Sigmoid colon (tissue), 7 donors: Measurements from ENCODE around the gene SLC35F4. TPM values are rescaled to one million over a fixed set of nuclear protein-coding genes. Genes with fewer than 3 reads are reported as not detected.
A peak's percentile ranks its signal among the peaks of the same experiment; 100 is the strongest.
"Not testable (repeated sequence)": the region's sequence is repeated elsewhere in the genome, so short reads cannot be mapped to it uniquely, and the experiment has no call there.

Source experiments
- DNase-seq: peaks from one replicate; pipeline ENCODE4 v3.0.0-alpha.2; 2019
- H3K27ac ChIP-seq, 4 donors: fragments of 200-600 bp; sonication (generic); one replicate each; pipeline ENCODE4 v1.5.1; 2016 to 2019; ENCODE audit warnings: mild to moderate bottlenecking in 1 of 4
- H3K27me3 ChIP-seq, 3 donors: fragments of 200-600 bp; sonication (generic); one replicate each; pipeline ENCODE4 v1.5.1; 2019; ENCODE audit warnings: mild to moderate bottlenecking in 1 of 3
- H3K36me3 ChIP-seq, 4 donors: fragments of 200-600 bp; sonication (generic); one replicate each; pipeline ENCODE4 v1.5.1; 2016 to 2019
- H3K4me1 ChIP-seq, 4 donors: fragments of 200-600 bp; sonication (generic); one replicate each; pipeline ENCODE4 v1.5.1; 2017 to 2019
- H3K4me3 ChIP-seq, 4 donors: fragments of 200-600 bp; sonication (generic); one replicate each; pipeline ENCODE4 v1.5.1; 2017 to 2019; ENCODE audit warnings: mild to moderate bottlenecking in 2 of 4, moderate library complexity in 1 of 4
- H3K9me3 ChIP-seq, 4 donors: fragments of 200-600 bp in 3 of 4; sonication (generic) in 3 of 4; one replicate each; pipeline versions ENCODE4 v1.5.1 to v1.6.1; 2013 to 2019
- CTCF ChIP-seq, 4 experiments: fragments of 450-650 bp in 3 of 4; fragments of 200-600 bp in 1 of 4; IDR thresholded peaks; one replicate each; pipeline ENCODE4 v1.5.1; 2016 to 2019; ENCODE audit warnings: antibody characterized with exemption in 4 of 4, mild to moderate bottlenecking in 3 of 4, moderate library complexity in 2 of 4
- EP300 ChIP-seq, 4 donors: sonication (generic); formaldehyde crosslinking; IDR thresholded peaks; one replicate each; pipeline ENCODE4 v1.6.1; 2017; ENCODE audit warnings: antibody characterized with exemption in 4 of 4
- POLR2A ChIP-seq, 2 donors: fragments of 450-650 bp; IDR thresholded peaks; one replicate each; pipeline ENCODE4 v1.6.1; 2016; ENCODE audit warnings: antibody characterized with exemption in 2 of 2, mild to moderate bottlenecking in 2 of 2, moderate library complexity in 2 of 2
- POLR2AphosphoS5 ChIP-seq, 4 donors: sonication (generic); formaldehyde crosslinking; IDR thresholded peaks; one replicate each; pipeline ENCODE4 v1.6.1; 2017; ENCODE audit warnings: antibody characterized with exemption in 4 of 4
- WGBS, 2 donors: extraction: QIAGEN DNeasy Blood & Tissue Kit; methylation state at CpG; one replicate each; pipeline ENCODE4 v1.1.7; 2013; 5-methylcytosine and 5-hydroxymethylcytosine counted together
- intact Hi-C: fragments of 100-400 bp; cut with DNase I; formaldehyde crosslinking; loops from one replicate; pipeline ENCODE4 v1.15.1; 2023
- polyA plus RNA-seq, 3 donors: library from polyadenylated mRNA; stranded (reverse); fragments of 200-250 nt; gene quantifications; one replicate each; pipeline ENCODE4 v1.2.3, GENCODE V29; 2013
- total RNA-seq, 4 donors: library from RNA; depleted of rRNA; stranded (reverse); fragments of >200 nt; gene quantifications; one replicate each; pipeline ENCODE4 v1.1.0, GENCODE V29; 2016
- donor health status: healthy with polysubstance abuse.
- donor health status: Bipolar disorder and iron deficiency.
- donor health status: healthy.

SLC35F4 gene
- total and polyA plus RNA-seq, 7 donors = not detected

GRCh38 chr14:57735276-57735675 lies 130.6 kb downstream of the SLC35F4 start:
- no peaks in the 10 kb centered on the region for H3K9me3 ChIP-seq
- H3K27ac ChIP-seq = no peak overlapping the region
- DNase-seq = no peak
- no peak overlapping the region for H3K4me3 ChIP-seq
- peaks cover 0 to 14% (median 8%) of the 10 kb centered on the region in 4 donors for H3K4me1 ChIP-seq
- TF ChIP-seq POLR2A (IDR thresholded peaks at IDR 0.05) (no peak), EP300 (IDR thresholded peaks at IDR 0.05) (no peak), POLR2AphosphoS5 (IDR thresholded peaks at IDR 0.05) (no peak), CTCF (IDR thresholded peaks at IDR 0.05) (no peak)
- 79 to 85% methylated on average over 1 of the region's 1 CpG for WGBS, 2 donors
- no peaks in the 10 kb centered on the region for H3K36me3 ChIP-seq
- H3K27me3 ChIP-seq = no peaks in the 10 kb centered on the region
- intact Hi-C loops = no loop called here

GRCh38 chr14:57732463-57733285 lies 133.2 kb downstream of the SLC35F4 start:
- Histone ChIP-seq H3K36me3 (no peaks in the 10 kb centered on the region), H3K4me3 (peak overlapping the region in 1 of 4 donors; percentile 0), H3K9me3 (no peaks in the 10 kb centered on the region), H3K27ac (no peak overlapping the region), H3K27me3 (no peaks in the 10 kb centered on the region), H3K4me1 (peaks cover 0 to 14% (median 8%) of the 10 kb centered on the region in 4 donors)
- WGBS, 2 donors = 8 to 38% methylated on average over 3 of the region's 3 CpGs
- TF ChIP-seq POLR2A (IDR thresholded peaks at IDR 0.05) (no peak), CTCF (IDR thresholded peaks at IDR 0.05) (no peak), POLR2AphosphoS5 (IDR thresholded peaks at IDR 0.05) (no peak), EP300 (IDR thresholded peaks at IDR 0.05) (no peak)
- DNase-seq = no peak
- intact Hi-C loops = no loop called here

GRCh38 chr14:57729208-57730187 lies 136.4 kb downstream of the SLC35F4 start:
- no peak for DNase-seq
- TF ChIP-seq EP300 (IDR thresholded peaks at IDR 0.05) (no peak), CTCF (IDR thresholded peaks at IDR 0.05) (no peak), POLR2A (IDR thresholded peaks at IDR 0.05) (no peak)
- intact Hi-C loops = no loop called here
- H3K27ac ChIP-seq = no peak overlapping the region
- H3K27me3 ChIP-seq = no peaks in the 10 kb centered on the region
- 57 to 67% methylated on average over 5 of the region's 5 CpGs for WGBS, 2 donors
- H3K36me3 ChIP-seq = no peaks in the 10 kb centered on the region
- no peak overlapping the region for H3K4me3 ChIP-seq
- H3K9me3 ChIP-seq = no peaks in the 10 kb centered on the region
- H3K4me1 ChIP-seq = peaks cover 0 to 14% (median 8%) of the 10 kb centered on the region in 4 donors

GRCh38 chr14:57725399-57726077 lies 140.4 kb downstream of the SLC35F4 start:
- Histone ChIP-seq H3K4me1 (no peaks in the 10 kb centered on the region), H3K36me3 (no peaks in the 10 kb centered on the region), H3K27me3 (no peaks in the 10 kb centered on the region), H3K27ac (no peak overlapping the region), H3K9me3 (no peaks in the 10 kb centered on the region), H3K4me3 (no peak overlapping the region)
- no peak for DNase-seq
- TF ChIP-seq POLR2A (IDR thresholded peaks at IDR 0.05) (no peak), EP300 (IDR thresholded peaks at IDR 0.05) (no peak), CTCF (IDR thresholded peaks at IDR 0.05) (no peak), POLR2AphosphoS5 (IDR thresholded peaks at IDR 0.05) (no peak)
- WGBS, 2 donors = 64 to 83% methylated on average over 2 of the region's 2 CpGs
- intact Hi-C loops = no loop called here

GRCh38 chr14:57722141-57722540 lies 143.8 kb downstream of the SLC35F4 start:
- H3K36me3 ChIP-seq, intact Hi-C loops, H3K27ac ChIP-seq, H3K4me3 ChIP-seq, H3K9me3 ChIP-seq, DNase-seq, H3K4me1 ChIP-seq, H3K27me3 ChIP-seq: not testable (repeated sequence)
